Large intestine (tissue), 12 donors: ENCODE results near the gene OR5AL1. TPM values are rescaled to one million over a fixed set of nuclear protein-coding genes. Genes with fewer than 3 reads are reported as not detected.
A peak's percentile ranks its signal among the peaks of the same experiment; 100 is the strongest.
"Not testable (repeated sequence)": the region's sequence is repeated elsewhere in the genome, so short reads cannot be mapped to it uniquely, and the experiment has no call there.

Experiments
- DNase-seq, 2 donors: peaks; one replicate each; pipeline versions ENCODE4 v3.0.0 to v3.0.0-alpha.2; 2013
- H3K27ac ChIP-seq: one replicate; pipeline ENCODE4 v1.5.1; 2013; ENCODE audit warnings: low read length
- H3K27me3 ChIP-seq: 2 replicates; pipeline ENCODE4 v1.6.1; 2013; ENCODE audit warnings: low read length; ENCODE audit not compliant: control insufficient read depth, insufficient read depth
- H3K36me3 ChIP-seq: 2 replicates; pipeline ENCODE4 v1.6.1; 2013; ENCODE audit warnings: low read length; ENCODE audit not compliant: control insufficient read depth, insufficient read depth
- H3K4me1 ChIP-seq: one replicate; pipeline ENCODE4 v1.6.1; 2013; ENCODE audit warnings: low read length; ENCODE audit not compliant: control insufficient read depth, insufficient read depth
- H3K4me3 ChIP-seq: one replicate; pipeline ENCODE4 v1.5.1; 2013; ENCODE audit warnings: low read length
- H3K9me3 ChIP-seq: one replicate; pipeline ENCODE4 v1.6.1; 2013; ENCODE audit warnings: mild to moderate bottlenecking, low read depth, low read length, moderate library complexity; ENCODE audit not compliant: control insufficient read depth
- WGBS: methylation state at CpG from one replicate; pipeline ENCODE4 v1.1.5; 2013; ENCODE audit warnings: low lambda C conversion rate; ENCODE audit not compliant: insufficient coverage; 5-methylcytosine and 5-hydroxymethylcytosine counted together
- long read RNA-seq, 11 donors: transcript quantifications; one replicate each; lab custom pipeline, GENCODE V29; 2026
- polyA plus RNA-seq: library from polyadenylated mRNA; unstranded; fragments of 120-200 nt; gene quantifications from one replicate; pipeline ENCODE4 v1.2.1, GENCODE V29; 2013

The OR5AL1 gene
- not detected for polyA plus RNA-seq
- long read RNA-seq, donor 1 = 0 reads
- long read RNA-seq, donor 2 = 0 reads
- long read RNA-seq, donor 3 = 0 reads
- long read RNA-seq, donor 4 = 0 reads
- long read RNA-seq, donor 5 = 0 reads
- long read RNA-seq, donor 6 = 0 reads
- long read RNA-seq, donor 7 = 0 reads
- long read RNA-seq, donor 8 = 0 reads
- long read RNA-seq, donor 9 = 0 reads
- long read RNA-seq, donor 10 = 0 reads
- long read RNA-seq, donor 11 = 0 reads

GRCh38 chr11:56412396-56412795 lies at the start of gene OR5AL1:
TSS of gene OR5AL1 (plus strand) at chr11:56412696.
- DNase-seq = no peak
- Histone ChIP-seq H3K9me3 (no peaks in the 10 kb centered on the region), H3K4me3 (no peak within 1 kb of the TSS), H3K27ac (no peak within 1 kb of the TSS), H3K4me1 (no peaks in the 10 kb centered on the region), H3K27me3 (no peaks in the 10 kb centered on the region), H3K36me3 (no peaks in the 10 kb centered on the region)
- WGBS = no CpG with 5 or more reads among the region's 1 CpG

GRCh38 chr11:56375324-56375723 lies 37.2 kb upstream of the OR5AL1 start, which contains the start of gene OR8U1:
TSS of gene OR8U1 (plus strand) at chr11:56375624. CDS start at chr11:56375624, 0 bp downstream.
- Histone ChIP-seq H3K9me3 (no peaks in the 10 kb centered on the region), H3K27ac (no peak within 1 kb of the TSS), H3K27me3 (no peaks in the 10 kb centered on the region), H3K4me3 (no peak within 1 kb of the TSS), H3K4me1 (no peaks in the 10 kb centered on the region), H3K36me3 (no peaks in the 10 kb centered on the region)
- WGBS = 86% methylated on average over 1 of the region's 2 CpGs
- no peak for DNase-seq

- no peaks in the 10 kb centered on the region for H3K36me3 ChIP-seq
- no peaks in the 10 kb centered on the region for H3K4me1 ChIP-seq
- 100% methylated on average over 1 of the region's 2 CpGs for WGBS
- H3K27ac ChIP-seq = no peak overlapping the region
- H3K4me3 ChIP-seq = no peak overlapping the region
- no peak for DNase-seq
- no peaks in the 10 kb centered on the region for H3K27me3 ChIP-seq
- H3K9me3 ChIP-seq = no peaks in the 10 kb centered on the region
Measured at GRCh38 chr11:56380120-56380519, 32.4 kb upstream of the OR5AL1 start.

GRCh38 chr11:56394381-56394780 lies 18.1 kb upstream of the OR5AL1 start:
- Histone ChIP-seq H3K36me3 (no peaks in the 10 kb centered on the region), H3K27me3 (no peaks in the 10 kb centered on the region), H3K27ac (peak overlapping the region; percentile 74), H3K9me3 (no peaks in the 10 kb centered on the region), H3K4me1 (peaks cover 14% of the 10 kb centered on the region), H3K4me3 (no peak overlapping the region)
- DNase-seq = peak in 1 of 2 donors; percentile 56
- 67% methylated on average over 1 of the region's 3 CpGs for WGBS

- Histone ChIP-seq H3K27me3 (no peaks in the 10 kb centered on the region), H3K27ac (no peak overlapping the region), H3K4me1 (peaks cover 14% of the 10 kb centered on the region), H3K9me3 (no peaks in the 10 kb centered on the region), H3K4me3 (no peak overlapping the region), H3K36me3 (no peaks in the 10 kb centered on the region)
- peak in 1 of 2 donors; percentile 30 for DNase-seq
- 60% methylated on average over 3 of the region's 3 CpGs for WGBS
Measured at GRCh38 chr11:56396047-56396446, 16.4 kb upstream of the OR5AL1 start.

- H3K9me3 ChIP-seq, H3K27me3 ChIP-seq, H3K27ac ChIP-seq, H3K36me3 ChIP-seq, H3K4me1 ChIP-seq, H3K4me3 ChIP-seq, DNase-seq: not testable (repeated sequence)
- WGBS = no CpG with 5 or more reads among the region's 27 CpGs
Measured at GRCh38 chr11:56401858-56402461, 10.5 kb upstream of the OR5AL1 start.

GRCh38 chr11:56404393-56404792 lies 8.1 kb upstream of the OR5AL1 start:
- DNase-seq = no peak
- H3K4me3 ChIP-seq = no peak overlapping the region
- no peaks in the 10 kb centered on the region for H3K27me3 ChIP-seq
- no peak overlapping the region for H3K27ac ChIP-seq
- no peaks in the 10 kb centered on the region for H3K36me3 ChIP-seq
- no peaks in the 10 kb centered on the region for H3K4me1 ChIP-seq
- WGBS = no CpG with 5 or more reads among the region's 2 CpGs
- peaks cover 8% of the 10 kb centered on the region for H3K9me3 ChIP-seq

GRCh38 chr11:56410801-56411200 lies 1.7 kb upstream of the OR5AL1 start:
- no peaks in the 10 kb centered on the region for H3K4me1 ChIP-seq
- H3K4me3 ChIP-seq = no peak overlapping the region
- no peak for DNase-seq
- H3K27me3 ChIP-seq = no peaks in the 10 kb centered on the region
- no peaks in the 10 kb centered on the region for H3K9me3 ChIP-seq
- H3K36me3 ChIP-seq = no peaks in the 10 kb centered on the region
- H3K27ac ChIP-seq = no peak overlapping the region

GRCh38 chr11:56453521-56453920 lies 41.0 kb downstream of the OR5AL1 start:
- Histone ChIP-seq H3K4me3 (no peak overlapping the region), H3K36me3 (no peaks in the 10 kb centered on the region), H3K27ac (no peak overlapping the region), H3K9me3 (no peaks in the 10 kb centered on the region), H3K4me1 (no peaks in the 10 kb centered on the region), H3K27me3 (no peaks in the 10 kb centered on the region)
- WGBS = 100% methylated on average over 1 of the region's 4 CpGs
- DNase-seq = no peak

- Histone ChIP-seq H3K4me1 (no peaks in the 10 kb centered on the region), H3K27me3 (no peaks in the 10 kb centered on the region), H3K4me3 (no peak overlapping the region), H3K9me3 (no peaks in the 10 kb centered on the region), H3K27ac (no peak overlapping the region), H3K36me3 (no peaks in the 10 kb centered on the region)
- no peak for DNase-seq
- WGBS = no CpG with 5 or more reads among the region's 1 CpG
Measured at GRCh38 chr11:56457076-56457475, 44.6 kb downstream of the OR5AL1 start.
